IMR-90 (cell line): Measurements from ENCODE around the gene CAPN10. TPM values are rescaled to one million over a fixed set of nuclear protein-coding genes. Genes with fewer than 3 reads are reported as not detected.

ENCODE experiments used
- ATAC-seq: fragments of 200-7000 bp; cut with Tn5 transposase; 2 replicates; pipeline ENCODE4 v1.9.1; 2020; ENCODE audit warnings: low read depth, mild to moderate bottlenecking, moderate library complexity
- BruUV-seq: library from RNA; stranded (reverse); fragments of 400-500 nt; replicated peaks from 2 replicates; lab custom pipeline; 2021; lab: Mats Ljungman, UMichigan
- CTCF ChIA-PET: fragments of 300-600 bp; formaldehyde crosslinking; extraction: SDS; loops from one replicate; lab custom pipeline; 2021; ENCODE audit warnings: antibody characterized with exemption; lab: Yijun Ruan, JAX
- POLR2A ChIA-PET: fragments of 300-600 bp; sonication (Branson Sonifier 250); formaldehyde crosslinking; loops from one replicate; lab custom pipeline; 2022; ENCODE audit warnings: antibody characterized with exemption; ENCODE audit not compliant: unreplicated experiment; lab: Charles Lee
- DNase-seq: peaks from one replicate; pipeline ENCODE4 v3.0.0; 2013
- H2AFZ ChIP-seq: replicated peaks from 2 replicates; pipeline ENCODE3; 2013; ENCODE audit warnings: low read length, mild to moderate bottlenecking; ENCODE audit not compliant: poor library complexity
- H2AK5ac ChIP-seq: 2 replicates; pipeline ENCODE4 v1.6.1; 2013; ENCODE audit warnings: low read depth, low read length, inconsistent platforms
- H2AK9ac ChIP-seq: replicated peaks from 2 replicates; pipeline ENCODE3; 2013; ENCODE audit warnings: mild to moderate bottlenecking, low read depth, low read length, moderate library complexity; ENCODE audit not compliant: poor library complexity
- H2BK120ac ChIP-seq: 2 replicates; pipeline ENCODE4 v1.6.1; 2013; ENCODE audit warnings: low read depth, low read length, inconsistent platforms
- H2BK15ac ChIP-seq: 3 replicates; pipeline ENCODE4 v1.6.1; 2013; ENCODE audit warnings: low read depth, low read length, inconsistent platforms
- H2BK20ac ChIP-seq: 2 replicates; pipeline ENCODE4 v1.6.1; 2013; ENCODE audit warnings: low read depth, mild to moderate bottlenecking, inconsistent platforms, low read length, moderate library complexity
- H2BK5ac ChIP-seq: 2 replicates; pipeline ENCODE4 v1.6.1; 2013; ENCODE audit warnings: mild to moderate bottlenecking, low read depth, low read length, inconsistent platforms; ENCODE audit not compliant: poor library complexity, severe bottlenecking
- H3K14ac ChIP-seq: replicated peaks from 2 replicates; pipeline ENCODE4 v1.6.1; 2013; ENCODE audit warnings: low read depth, low read length, inconsistent platforms
- H3K18ac ChIP-seq: 2 replicates; pipeline ENCODE4 v1.6.1; 2013; ENCODE audit warnings: low read depth, low read length, control low read depth
- H3K23ac ChIP-seq: 2 replicates; pipeline ENCODE4 v1.6.1; 2013; ENCODE audit warnings: low read depth, low read length, inconsistent platforms
- H3K27ac ChIP-seq: 2 replicates; pipeline ENCODE4 v1.5.1; 2013; ENCODE audit warnings: mild to moderate bottlenecking, control low read depth, low read length; ENCODE audit not compliant: insufficient read depth
- H3K27me3 ChIP-seq: 2 replicates; pipeline ENCODE4 v1.6.1; 2013; ENCODE audit warnings: low read length; ENCODE audit not compliant: control insufficient read depth, insufficient read depth
- H3K36me3 ChIP-seq: 2 replicates; pipeline ENCODE4 v1.6.1; 2013; ENCODE audit warnings: low read length, mixed read lengths; ENCODE audit not compliant: control insufficient read depth, insufficient read depth
- H3K4ac ChIP-seq: 2 replicates; pipeline ENCODE4 v1.6.1; 2013; ENCODE audit warnings: low read depth, low read length, inconsistent platforms
- H3K4me1 ChIP-seq: 2 replicates; pipeline ENCODE4 v1.6.1; 2013; ENCODE audit warnings: low read length, mixed read lengths; ENCODE audit not compliant: control insufficient read depth, insufficient read depth
- H3K4me2 ChIP-seq: 2 replicates; pipeline ENCODE4 v1.6.1; 2013; ENCODE audit warnings: low read depth, mild to moderate bottlenecking, control low read depth, low read length, moderate library complexity
- H3K4me3 ChIP-seq: 2 replicates; pipeline ENCODE4 v1.5.1; 2013; ENCODE audit warnings: low read depth, mild to moderate bottlenecking, control low read depth, low read length, moderate library complexity; ENCODE audit not compliant: insufficient read depth
- H3K56ac ChIP-seq: 2 replicates; pipeline ENCODE4 v1.6.1; 2013; ENCODE audit warnings: low read length, inconsistent platforms; ENCODE audit not compliant: insufficient read depth; ENCODE audit errors: extremely low read depth
- H3K79me1 ChIP-seq, 2 experiments: 2 replicates each; pipeline ENCODE4 v1.6.1; 2013; ENCODE audit warnings: low read length in 2 of 2, inconsistent platforms in 1 of 2, low read depth in 1 of 2
- H3K9ac ChIP-seq: 2 replicates; pipeline ENCODE4 v1.6.1; 2013; ENCODE audit warnings: low read depth, low read length, control low read depth
- H3K9me1 ChIP-seq: 2 replicates; pipeline ENCODE4 v1.6.1; 2013; ENCODE audit warnings: low read length, inconsistent platforms; ENCODE audit not compliant: insufficient read depth
- H3K9me3 ChIP-seq: 2 replicates; pipeline ENCODE4 v1.6.1; 2013; ENCODE audit warnings: low read length; ENCODE audit not compliant: control insufficient read depth, insufficient read depth
- H4K20me1 ChIP-seq: 2 replicates; pipeline ENCODE4 v1.6.1; 2013; ENCODE audit warnings: low read length, inconsistent platforms; ENCODE audit not compliant: insufficient read depth
- H4K5ac ChIP-seq: 2 replicates; pipeline ENCODE4 v1.6.1; 2013; ENCODE audit warnings: mild to moderate bottlenecking, low read depth, low read length, control low read depth
- H4K8ac ChIP-seq, 2 experiments: 2 replicates each; pipeline ENCODE4 v1.6.1; 2013; ENCODE audit warnings: low read depth in 2 of 2, low read length in 2 of 2, control low read depth in 1 of 2, inconsistent platforms in 1 of 2
- H4K91ac ChIP-seq: 2 replicates; pipeline ENCODE4 v1.6.1; 2013; ENCODE audit warnings: low read depth, low read length, inconsistent platforms; ENCODE audit not compliant: insufficient read depth
- CEBPB ChIP-seq: IDR thresholded peaks from 2 replicates; pipeline ENCODE4 v1.6.1; 2012; ENCODE audit warnings: low read depth, low read length, improper control_type of control experiment
- CHD1 ChIP-seq: IDR thresholded peaks from 2 replicates; pipeline ENCODE4 v1.6.1; 2012; ENCODE audit warnings: low read depth, low read length, improper control_type of control experiment
- MAZ ChIP-seq: IDR thresholded peaks from 2 replicates; pipeline ENCODE4 v1.6.1; 2012; ENCODE audit warnings: low read depth, mild to moderate bottlenecking, low read length, improper control_type of control experiment, moderate library complexity, borderline replicate concordance
- MXI1 ChIP-seq: IDR thresholded peaks from 2 replicates; pipeline ENCODE4 v1.6.1; 2012; ENCODE audit warnings: low read depth, mild to moderate bottlenecking, low read length, moderate library complexity, borderline replicate concordance
- POLR2A ChIP-seq: IDR thresholded peaks from 2 replicates; pipeline ENCODE4 v1.6.1; 2012; ENCODE audit warnings: mild to moderate bottlenecking, low read depth, low read length
- RFX5 ChIP-seq: IDR thresholded peaks from 2 replicates; pipeline ENCODE4 v1.8.0; 2012; ENCODE audit warnings: low read depth, mild to moderate bottlenecking, low read length, moderate library complexity
- SMC3 ChIP-seq: fragments of 150-350 bp; IDR thresholded peaks from 2 replicates; pipeline ENCODE4 v1.6.1; 2016; ENCODE audit warnings: low read depth, mild to moderate bottlenecking, antibody characterized with exemption, low read length, moderate library complexity
- WGBS, 2 experiments: methylation state at CpG; one replicate each; pipeline versions ENCODE4 v1.1.5 to v1.1.7; 2013; ENCODE audit warnings: missing lambda C conversion rate in 2 of 2; ENCODE audit not compliant: insufficient read length in 1 of 2; ENCODE audit errors: extremely low coverage in 2 of 2; 5-methylcytosine and 5-hydroxymethylcytosine counted together
- dilution Hi-C: fragments of 300-500 bp; cut with HindIII; formaldehyde crosslinking; loops from one replicate; pipeline ENCODE4 v1.14.3; 2018; ENCODE audit warnings: low sequenced_read_pairs; ENCODE audit not compliant: unreplicated experiment
- in situ Hi-C: fragments of 300-500 bp; cut with MboI; formaldehyde crosslinking; loops from 3 replicates; pipeline ENCODE4 v1.14.3; 2019; ENCODE audit warnings: low sequenced_read_pairs, inconsistent platforms, mixed read lengths
- intact Hi-C: fragments of 100-400 bp; cut with micrococcal nuclease; formaldehyde crosslinking; loops from 2 replicates; pipeline ENCODE4 v1.10.0; 2022
- polyA plus RNA-seq, 3 experiments: library from polyadenylated mRNA; depleted of rRNA; stranded (reverse); fragments of >200 nt; gene quantifications; 2 replicates each; pipeline ENCODE4 v1.2.3, GENCODE V29; 2012; ENCODE audit warnings: low replicate concordance in 1 of 3
- total RNA-seq: library from RNA; depleted of rRNA; stranded (reverse); fragments of >200 nt; gene quantifications from 2 replicates; pipeline ENCODE4 v1.2.3, GENCODE V29; 2012
- TF ChIP-seq, protein P1 (sequence below): conservative IDR thresholded peaks from 2 replicates; pipeline ENCODE4 v1.5.1; 2012; ENCODE audit warnings: mild to moderate bottlenecking, low read depth, low read length, improper control_type of control experiment
- TF ChIP-seq, protein P2 (sequence below): fragments of 150-350 bp; IDR thresholded peaks from 2 replicates; pipeline ENCODE4 v1.6.1; 2017; ENCODE audit warnings: mild to moderate bottlenecking, antibody characterized with exemption, low read length, low read depth

CAPN10 gene
- total and polyA plus RNA-seq, 2 of the 4 experiments (the other 2 are of a cell fraction), result 6.3 to 20.9 TPM

DNA sequence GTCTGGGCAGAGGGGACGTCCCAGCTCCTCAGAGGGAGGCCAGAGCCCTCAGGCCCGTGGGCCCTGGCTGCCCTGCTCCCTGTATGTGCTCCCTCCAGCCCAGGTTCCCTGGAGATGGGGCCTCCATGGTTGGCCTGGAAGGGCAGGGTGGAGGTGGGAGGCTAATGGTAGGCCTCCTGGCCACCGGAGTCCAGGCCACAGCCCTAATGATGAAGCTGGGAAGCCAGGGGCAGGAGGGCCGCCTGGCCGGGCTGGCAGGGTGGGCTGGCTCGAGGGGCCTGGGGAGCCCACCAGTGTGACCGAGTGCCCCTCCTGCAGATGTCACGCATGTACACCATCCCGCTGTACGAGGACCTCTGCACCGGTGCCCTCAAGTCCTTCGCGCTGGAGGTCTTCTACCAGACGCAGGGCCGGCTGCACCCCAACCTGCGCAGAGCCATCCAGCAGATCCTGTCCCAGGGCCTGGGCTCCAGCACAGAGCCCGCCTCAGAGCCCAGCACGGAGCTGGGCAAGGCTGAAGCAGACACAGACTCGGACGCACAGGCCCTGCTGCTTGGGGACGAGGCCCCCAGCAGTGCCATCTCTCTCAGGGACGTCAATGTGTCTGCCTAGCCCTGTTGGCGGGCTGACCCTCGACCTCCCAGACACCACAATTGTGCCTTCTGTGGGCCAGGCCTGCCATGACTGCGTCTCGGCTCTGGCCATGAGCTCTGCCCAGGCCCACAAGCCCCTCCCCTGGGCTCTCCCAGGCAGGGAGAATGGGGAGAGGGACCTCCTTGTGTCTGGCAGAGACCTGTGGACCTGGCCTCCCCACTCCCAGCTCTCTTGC lies 9.0 kb upstream of the CAPN10 start:
- Histone ChIP-seq H4K8ac (no peak overlapping the region), H4K91ac (no peak overlapping the region), H3K23ac (no peak overlapping the region), H3K9me1 (peaks cover 12% of the 10 kb centered on the region), H3K4ac (no peak overlapping the region), H3K9ac (no peak overlapping the region), H3K36me3 (peaks cover 31% of the 10 kb centered on the region), H3K14ac (no peak overlapping the region), H3K27ac (no peak overlapping the region), H2AFZ (no peak overlapping the region), H3K18ac (no peak overlapping the region), H3K9me3 (peaks cover 2% of the 10 kb centered on the region; the same call in 1 of the 2 replicates), H3K4me3 (no peak overlapping the region), H2BK120ac (no peak overlapping the region), H3K4me2 (no peak overlapping the region), H3K4me1 (peaks cover 10% of the 10 kb centered on the region; the same call in 1 of the 2 replicates), H3K79me1 (peaks cover 14 to 43% of the 10 kb centered on the region in 2 experiments; a peak in 3 of 4 replicates), H3K56ac (no peak overlapping the region), H2AK5ac (no peak overlapping the region), H2BK15ac (no peak overlapping the region), H2BK5ac (no peak overlapping the region), H2AK9ac (no peak overlapping the region), H4K20me1 (peaks cover 33% of the 10 kb centered on the region), H3K27me3 (no peaks in the 10 kb centered on the region), H2BK20ac (no peak overlapping the region), H4K5ac (no peak overlapping the region)
- no peak for DNase-seq
- dilution Hi-C loops (no loop called here), intact Hi-C loops (no loop called here), in situ Hi-C loops (no loop called here)
- ATAC-seq, result no peak
- BruUV-seq, result no TSS peak
- TF ChIP-seq CEBPB, result no peak
- TF ChIP-seq CHD1, result no peak
- TF ChIP-seq MXI1, result no peak
- TF ChIP-seq, protein P1, sequence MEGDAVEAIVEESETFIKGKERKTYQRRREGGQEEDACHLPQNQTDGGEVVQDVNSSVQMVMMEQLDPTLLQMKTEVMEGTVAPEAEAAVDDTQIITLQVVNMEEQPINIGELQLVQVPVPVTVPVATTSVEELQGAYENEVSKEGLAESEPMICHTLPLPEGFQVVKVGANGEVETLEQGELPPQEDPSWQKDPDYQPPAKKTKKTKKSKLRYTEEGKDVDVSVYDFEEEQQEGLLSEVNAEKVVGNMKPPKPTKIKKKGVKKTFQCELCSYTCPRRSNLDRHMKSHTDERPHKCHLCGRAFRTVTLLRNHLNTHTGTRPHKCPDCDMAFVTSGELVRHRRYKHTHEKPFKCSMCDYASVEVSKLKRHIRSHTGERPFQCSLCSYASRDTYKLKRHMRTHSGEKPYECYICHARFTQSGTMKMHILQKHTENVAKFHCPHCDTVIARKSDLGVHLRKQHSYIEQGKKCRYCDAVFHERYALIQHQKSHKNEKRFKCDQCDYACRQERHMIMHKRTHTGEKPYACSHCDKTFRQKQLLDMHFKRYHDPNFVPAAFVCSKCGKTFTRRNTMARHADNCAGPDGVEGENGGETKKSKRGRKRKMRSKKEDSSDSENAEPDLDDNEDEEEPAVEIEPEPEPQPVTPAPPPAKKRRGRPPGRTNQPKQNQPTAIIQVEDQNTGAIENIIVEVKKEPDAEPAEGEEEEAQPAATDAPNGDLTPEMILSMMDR, result no peak
- TF ChIP-seq RFX5, result no peak
- TF ChIP-seq, protein P2, sequence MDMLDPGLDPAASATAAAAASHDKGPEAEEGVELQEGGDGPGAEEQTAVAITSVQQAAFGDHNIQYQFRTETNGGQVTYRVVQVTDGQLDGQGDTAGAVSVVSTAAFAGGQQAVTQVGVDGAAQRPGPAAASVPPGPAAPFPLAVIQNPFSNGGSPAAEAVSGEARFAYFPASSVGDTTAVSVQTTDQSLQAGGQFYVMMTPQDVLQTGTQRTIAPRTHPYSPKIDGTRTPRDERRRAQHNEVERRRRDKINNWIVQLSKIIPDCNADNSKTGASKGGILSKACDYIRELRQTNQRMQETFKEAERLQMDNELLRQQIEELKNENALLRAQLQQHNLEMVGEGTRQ, result no peak
- TF ChIP-seq POLR2A, result no peak
- no peak for TF ChIP-seq MAZ
- TF ChIP-seq SMC3, result no peak
- ChIA-PET POLR2A (no interaction called here), CTCF (no interaction called here)
- 95% methylated on average over 14 of the region's 26 CpGs; no CpG with 5 or more reads in 1 of the 2 experiments for WGBS, 2 experiments
